Ascending aorta (tissue), 2 donors: ENCODE results near the gene BTBD7. TPM values are rescaled to one million over a fixed set of nuclear protein-coding genes. Genes with fewer than 3 reads are reported as not detected.

ENCODE experiments used
- DNase-seq, 2 donors: peaks; one replicate each; pipeline ENCODE4 v3.0.0-alpha.2; 2019; ENCODE audit warnings: low spot score in 2 of 2
- H3K27ac ChIP-seq, 2 donors: fragments of 200-600 bp; sonication (generic); one replicate each; pipeline ENCODE4 v1.5.1; 2016 to 2017; ENCODE audit warnings: mild to moderate bottlenecking in 1 of 2
- H3K27me3 ChIP-seq: fragments of 200-600 bp; sonication (generic); one replicate; pipeline ENCODE4 v1.5.1; 2017
- H3K36me3 ChIP-seq, 2 donors: fragments of 200-600 bp; sonication (generic); one replicate each; pipeline ENCODE4 v1.5.1; 2016
- H3K4me1 ChIP-seq, 2 donors: fragments of 200-600 bp; sonication (generic); one replicate each; pipeline ENCODE4 v1.5.1; 2016 to 2017; ENCODE audit warnings: mild to moderate bottlenecking in 1 of 2
- H3K4me3 ChIP-seq, 2 donors: fragments of 200-600 bp; sonication (generic); one replicate each; pipeline ENCODE4 v1.5.1; 2016 to 2017; ENCODE audit warnings: mild to moderate bottlenecking in 1 of 2
- H3K9me3 ChIP-seq, 2 donors: fragments of 200-600 bp; sonication (generic); one replicate each; pipeline ENCODE4 v1.5.1; 2016
- intact Hi-C: fragments of 100-400 bp; cut with DNase I; formaldehyde crosslinking; loops from one replicate; pipeline ENCODE4 v1.15.1; 2023
- total RNA-seq: library from RNA; depleted of rRNA; stranded (reverse); fragments of >200 nt; gene quantifications from one replicate; pipeline ENCODE4 v1.1.0, GENCODE V29; 2016
- TF ChIP-seq, protein P1 (sequence below), 3 experiments: fragments of 200-600 bp in 2 of 3; fragments of 450-650 bp in 1 of 3; sonication (generic) in 2 of 3; IDR thresholded peaks; one replicate each; pipeline ENCODE4 v1.5.1; 2016 to 2019; ENCODE audit warnings: antibody characterized with exemption in 3 of 3, mild to moderate bottlenecking in 1 of 3, moderate library complexity in 1 of 3

The BTBD7 gene
- total RNA-seq, 1 donor from 2014 or later: 17.2 TPM

DNA sequence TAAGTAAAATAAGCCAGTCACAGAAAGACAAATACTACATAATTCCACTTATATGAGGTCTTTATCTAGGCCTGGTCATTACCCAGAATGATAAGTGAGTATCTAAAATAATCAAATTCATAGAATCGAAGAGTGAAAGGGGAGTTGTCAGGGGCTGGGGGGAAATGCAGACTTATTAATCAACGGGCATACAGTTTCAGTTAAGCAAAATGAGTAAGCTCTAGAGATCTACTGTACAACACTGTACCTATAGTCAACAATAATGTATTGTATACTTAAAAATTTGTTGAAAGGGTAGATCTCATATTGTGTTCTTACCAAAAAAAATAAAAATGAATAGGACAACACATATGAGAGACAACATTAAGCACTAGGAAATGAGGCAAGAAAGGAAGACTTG lies 13.3 kb downstream of the BTBD7 start:
- no peak for DNase-seq
- H3K4me3 ChIP-seq: no peak overlapping the region
- H3K36me3 ChIP-seq: peaks cover 0 to 2% of the 10 kb centered on the region in 2 donors
- intact Hi-C loops: no loop called here
- TF ChIP-seq, protein P1, sequence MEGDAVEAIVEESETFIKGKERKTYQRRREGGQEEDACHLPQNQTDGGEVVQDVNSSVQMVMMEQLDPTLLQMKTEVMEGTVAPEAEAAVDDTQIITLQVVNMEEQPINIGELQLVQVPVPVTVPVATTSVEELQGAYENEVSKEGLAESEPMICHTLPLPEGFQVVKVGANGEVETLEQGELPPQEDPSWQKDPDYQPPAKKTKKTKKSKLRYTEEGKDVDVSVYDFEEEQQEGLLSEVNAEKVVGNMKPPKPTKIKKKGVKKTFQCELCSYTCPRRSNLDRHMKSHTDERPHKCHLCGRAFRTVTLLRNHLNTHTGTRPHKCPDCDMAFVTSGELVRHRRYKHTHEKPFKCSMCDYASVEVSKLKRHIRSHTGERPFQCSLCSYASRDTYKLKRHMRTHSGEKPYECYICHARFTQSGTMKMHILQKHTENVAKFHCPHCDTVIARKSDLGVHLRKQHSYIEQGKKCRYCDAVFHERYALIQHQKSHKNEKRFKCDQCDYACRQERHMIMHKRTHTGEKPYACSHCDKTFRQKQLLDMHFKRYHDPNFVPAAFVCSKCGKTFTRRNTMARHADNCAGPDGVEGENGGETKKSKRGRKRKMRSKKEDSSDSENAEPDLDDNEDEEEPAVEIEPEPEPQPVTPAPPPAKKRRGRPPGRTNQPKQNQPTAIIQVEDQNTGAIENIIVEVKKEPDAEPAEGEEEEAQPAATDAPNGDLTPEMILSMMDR (IDR thresholded peaks at IDR 0.05): no peak
- no peak overlapping the region for H3K27ac ChIP-seq
- no peaks in the 10 kb centered on the region for H3K27me3 ChIP-seq
- H3K9me3 ChIP-seq: no peaks in the 10 kb centered on the region
- H3K4me1 ChIP-seq: peaks cover 0 to 11% of the 10 kb centered on the region in 2 donors

DNA sequence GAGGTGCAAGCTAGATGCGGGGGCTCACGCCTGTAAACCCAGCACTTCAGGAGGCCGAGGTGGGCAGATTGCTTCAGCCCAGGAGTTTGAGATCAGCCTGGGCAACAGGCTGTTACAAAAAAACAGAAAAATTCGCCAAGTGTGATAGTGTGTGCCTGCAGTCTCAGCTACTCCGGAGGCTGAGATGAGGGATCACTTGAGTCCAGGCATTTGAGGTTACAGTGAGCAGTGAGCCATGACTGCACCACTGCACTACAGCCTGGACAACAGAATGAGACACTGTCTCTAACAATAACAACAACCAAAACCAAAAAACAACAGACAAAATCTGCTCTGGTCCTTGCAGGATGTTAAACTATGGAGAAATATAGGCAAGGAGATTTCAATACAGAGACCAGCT lies 13.9 kb downstream of the BTBD7 start:
- Histone ChIP-seq H3K27ac (no peak overlapping the region), H3K36me3 (no peaks in the 10 kb centered on the region), H3K27me3 (no peaks in the 10 kb centered on the region), H3K9me3 (no peaks in the 10 kb centered on the region), H3K4me3 (no peak overlapping the region), H3K4me1 (peaks cover 0 to 11% of the 10 kb centered on the region in 2 donors)
- TF ChIP-seq, protein P1 (IDR thresholded peaks at IDR 0.05): no peak
- no peak for DNase-seq
- intact Hi-C loops: no loop called here

DNA sequence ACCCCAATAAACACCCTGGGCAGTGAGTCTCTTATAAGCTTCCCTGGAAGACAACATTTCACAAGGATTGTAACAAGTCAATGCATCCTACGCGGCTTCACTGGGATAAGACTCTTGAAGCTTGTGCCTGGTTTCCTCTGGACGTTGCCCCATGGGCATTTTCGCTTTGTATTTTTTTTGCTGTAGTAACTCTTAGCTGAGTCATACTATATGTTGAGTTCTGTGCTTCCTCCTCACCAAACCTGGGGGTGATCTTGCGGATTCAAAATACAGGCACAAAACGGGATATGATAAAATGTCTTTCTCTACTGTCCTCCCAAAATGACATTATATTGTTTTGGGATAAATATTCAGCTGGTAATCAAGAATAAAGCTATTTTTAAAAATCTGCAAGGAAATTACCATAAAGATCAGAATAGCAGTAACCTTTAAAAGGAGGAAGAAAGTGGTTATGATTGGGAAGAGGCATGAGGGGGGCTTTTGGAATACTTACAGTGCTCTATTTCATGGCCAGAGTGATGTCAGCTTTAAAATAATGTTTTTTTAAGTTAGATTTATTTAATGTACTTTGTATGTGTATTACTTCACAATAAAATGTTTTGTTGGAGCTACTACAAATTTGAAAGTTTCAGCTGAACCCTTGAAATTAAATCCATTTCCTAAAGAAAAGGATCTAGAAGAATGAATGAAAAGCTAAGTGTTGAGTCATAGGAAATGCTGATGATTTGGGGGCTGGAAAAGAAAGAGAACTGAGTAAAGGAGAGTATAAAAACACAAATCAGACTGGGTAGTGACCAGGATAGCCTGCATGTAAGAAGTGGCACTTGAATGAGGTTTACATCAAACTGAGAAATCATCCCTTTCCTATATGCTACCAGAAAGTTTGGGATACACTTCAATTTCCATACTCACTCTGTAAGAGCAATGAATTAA lies 14.7 kb downstream of the BTBD7 start:
- intact Hi-C loops: no loop called here
- TF ChIP-seq, protein P1 (IDR thresholded peaks at IDR 0.05): no peak
- H3K27me3 ChIP-seq: no peaks in the 10 kb centered on the region
- no peak overlapping the region for H3K4me3 ChIP-seq
- H3K9me3 ChIP-seq: no peaks in the 10 kb centered on the region
- no peaks in the 10 kb centered on the region for H3K36me3 ChIP-seq
- no peak for DNase-seq
- H3K4me1 ChIP-seq: peaks cover 0 to 11% of the 10 kb centered on the region in 2 donors
- H3K27ac ChIP-seq: no peak overlapping the region

DNA sequence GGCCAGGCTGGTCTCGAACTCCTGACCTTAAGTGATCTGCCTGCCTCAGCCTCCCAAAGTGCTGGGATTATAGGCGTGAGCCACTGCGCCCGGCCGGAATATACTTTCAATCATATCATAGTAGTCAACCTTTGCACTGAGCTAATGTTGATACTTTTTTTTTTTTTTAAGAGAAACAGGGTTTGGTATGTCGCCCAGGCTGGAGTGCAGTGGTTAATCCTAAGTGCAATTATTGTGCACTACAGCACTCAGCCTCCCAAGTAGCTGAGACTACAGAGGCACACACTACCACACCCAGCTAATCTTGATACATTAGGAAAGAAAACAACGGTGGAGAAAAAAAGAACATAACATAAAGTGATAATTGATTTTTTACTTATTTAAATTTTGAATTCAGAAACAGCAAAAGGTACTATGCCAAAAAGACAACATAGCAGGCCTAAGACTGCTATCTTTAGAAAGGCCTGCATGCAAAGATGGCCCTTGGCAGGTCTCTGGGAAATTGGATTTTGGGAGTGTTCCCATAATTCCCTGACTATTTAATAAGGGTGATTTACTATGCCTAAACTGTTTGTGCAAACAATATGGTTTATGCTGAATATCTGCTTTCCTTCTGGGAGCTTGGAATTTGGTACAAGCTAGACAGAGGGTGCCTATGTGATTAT lies 15.5 kb downstream of the BTBD7 start:
- Histone ChIP-seq H3K27me3 (no peaks in the 10 kb centered on the region), H3K4me1 (peaks cover 0 to 15% of the 10 kb centered on the region in 2 donors), H3K27ac (no peak overlapping the region), H3K4me3 (no peak overlapping the region), H3K9me3 (no peaks in the 10 kb centered on the region), H3K36me3 (no peaks in the 10 kb centered on the region)
- intact Hi-C loops: no loop called here
- DNase-seq: no peak
- TF ChIP-seq, protein P1 (IDR thresholded peaks at IDR 0.05): no peak

DNA sequence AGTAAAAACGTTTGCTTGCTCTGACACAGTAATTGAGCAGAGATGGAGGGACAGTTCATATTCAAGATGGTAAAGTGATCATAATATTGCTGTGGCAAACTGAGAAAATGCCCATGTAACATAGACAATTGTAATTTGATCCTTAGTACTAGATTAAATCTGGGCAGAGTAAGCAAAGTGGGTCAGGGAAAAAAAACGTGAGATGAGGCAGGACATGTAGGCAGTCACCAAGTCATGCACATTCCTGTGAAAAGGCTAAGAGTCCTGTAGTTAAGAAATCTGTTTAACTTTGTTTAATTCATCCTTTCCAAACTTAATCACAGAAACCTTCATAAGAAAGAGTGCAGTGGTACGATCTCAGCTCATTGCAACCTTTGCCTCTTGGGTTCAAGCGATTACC lies 16.1 kb downstream of the BTBD7 start:
- H3K4me1 ChIP-seq: peaks cover 0 to 19% of the 10 kb centered on the region in 2 donors
- TF ChIP-seq, protein P1 (IDR thresholded peaks at IDR 0.05): no peak
- DNase-seq: no peak
- H3K27me3 ChIP-seq: no peaks in the 10 kb centered on the region
- no peaks in the 10 kb centered on the region for H3K36me3 ChIP-seq
- intact Hi-C loops: no loop called here
- no peak overlapping the region for H3K27ac ChIP-seq
- no peaks in the 10 kb centered on the region for H3K9me3 ChIP-seq
- no peak overlapping the region for H3K4me3 ChIP-seq
